HG03565 (cell line): ENCODE results near the gene OR2G2.

ENCODE experiments used
- ATAC-seq: cut with Tn5 transposase; IDR thresholded peaks from one replicate; pipeline ENCODE4 v1.9.1; 2021; ENCODE audit warnings: mild to moderate bottlenecking, moderate library complexity; ENCODE audit not compliant: unreplicated experiment

Gene OR2G2, protein sequence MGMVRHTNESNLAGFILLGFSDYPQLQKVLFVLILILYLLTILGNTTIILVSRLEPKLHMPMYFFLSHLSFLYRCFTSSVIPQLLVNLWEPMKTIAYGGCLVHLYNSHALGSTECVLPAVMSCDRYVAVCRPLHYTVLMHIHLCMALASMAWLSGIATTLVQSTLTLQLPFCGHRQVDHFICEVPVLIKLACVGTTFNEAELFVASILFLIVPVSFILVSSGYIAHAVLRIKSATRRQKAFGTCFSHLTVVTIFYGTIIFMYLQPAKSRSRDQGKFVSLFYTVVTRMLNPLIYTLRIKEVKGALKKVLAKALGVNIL

GRCh38 chr1:247588060-247588459 lies at the start of gene OR2G2:
Gene OR2G2 (plus strand): TSS chr1:247588360. CDS start chr1:247588360, 0 bp downstream.
- no peak for ATAC-seq

GRCh38 chr1:247538561-247538960 lies 49.6 kb upstream of the OR2G2 start:
- no peak for ATAC-seq

DNA sequence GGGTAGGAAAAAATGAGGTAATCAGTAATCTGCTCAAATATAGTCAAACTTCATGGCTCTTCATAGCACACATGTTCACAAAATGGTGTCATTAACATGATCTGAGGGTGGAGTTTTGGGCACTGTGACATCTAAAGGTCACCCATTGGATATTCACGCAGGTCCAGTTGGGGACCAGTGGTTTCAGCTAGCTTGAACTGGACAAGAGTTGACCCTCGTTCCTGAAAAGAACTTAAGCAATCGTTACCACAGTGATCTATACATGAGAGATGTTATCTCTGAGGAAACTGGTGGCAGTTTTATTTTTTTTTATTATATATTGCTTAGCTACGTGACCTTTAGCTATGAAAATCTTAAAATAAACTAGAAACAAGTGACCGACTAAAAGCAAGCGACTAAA lies 48.9 kb upstream of the OR2G2 start:
- ATAC-seq, result no peak

GRCh38 chr1:247540581-247540980 lies 47.6 kb upstream of the OR2G2 start:
- ATAC-seq, result no peak

DNA sequence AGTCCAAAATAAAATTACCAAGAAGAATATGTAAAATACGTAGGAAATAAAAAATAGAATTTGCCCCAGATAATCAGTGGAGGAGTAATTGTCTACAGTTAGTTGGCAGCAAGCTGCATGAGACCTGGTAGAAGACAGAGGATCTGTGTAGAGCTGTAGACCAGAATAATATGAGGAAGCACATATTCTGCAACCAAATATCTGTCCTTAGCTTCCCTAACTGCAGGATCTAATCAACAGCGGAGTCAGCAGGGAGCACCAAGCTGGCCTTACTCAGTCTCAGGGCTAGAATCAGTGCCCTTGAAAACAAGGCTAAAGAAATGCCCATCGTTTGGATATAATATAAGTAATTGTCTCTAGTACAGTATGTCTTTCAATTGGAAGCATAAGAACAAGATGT lies 45.3 kb upstream of the OR2G2 start:
- no peak for ATAC-seq

DNA sequence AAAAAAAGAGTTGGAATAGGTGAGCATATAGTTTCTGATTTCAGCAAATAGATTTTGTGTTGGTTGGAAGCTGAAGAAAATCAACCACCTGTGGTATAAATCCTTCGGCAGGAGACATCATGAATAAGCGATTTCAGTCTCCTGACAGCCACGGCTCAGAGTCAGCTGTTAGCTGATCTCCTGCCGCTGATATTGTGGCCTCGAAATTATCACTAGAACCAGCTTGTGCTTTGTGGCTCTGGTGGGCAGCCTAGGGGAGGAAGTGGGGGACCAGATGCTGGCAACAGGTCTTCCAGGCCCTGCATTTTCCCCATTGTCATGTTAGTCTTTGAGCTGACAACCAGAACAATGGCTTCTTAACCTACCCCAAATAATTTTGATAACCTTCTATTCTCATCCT lies 40.1 kb upstream of the OR2G2 start:
- ATAC-seq, result no peak

- no peak for ATAC-seq
Observed at GRCh38 chr1:247548769-247549182, 39.4 kb upstream of the OR2G2 start, which contains the start of gene GCSAML. Gene GCSAML (plus strand): TSS chr1:247549134. CDS start chr1:247549192, 58 bp downstream.

- ATAC-seq, result no peak
Observed at GRCh38 chr1:247551721-247552120, 36.4 kb upstream of the OR2G2 start.

DNA sequence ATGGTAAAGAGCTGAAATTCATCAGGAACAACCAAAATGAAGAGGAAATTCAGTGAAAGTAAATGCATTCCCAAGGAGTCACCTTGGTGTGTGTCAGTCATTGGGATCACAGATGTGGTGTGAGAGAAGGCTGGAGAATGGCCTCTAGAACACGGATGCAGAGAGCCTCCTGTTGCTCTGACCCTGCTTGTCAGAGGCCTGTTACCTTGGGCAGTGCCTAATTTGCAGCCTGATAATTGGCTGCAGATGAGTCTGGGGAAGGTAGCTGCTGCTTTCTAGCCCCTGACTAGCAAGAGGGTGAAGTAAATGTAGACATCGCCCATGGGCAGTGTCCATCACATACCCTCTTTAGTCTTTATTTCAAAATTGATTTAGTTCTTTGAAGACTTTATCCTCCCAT lies 35.9 kb upstream of the OR2G2 start:
- no peak for ATAC-seq

DNA sequence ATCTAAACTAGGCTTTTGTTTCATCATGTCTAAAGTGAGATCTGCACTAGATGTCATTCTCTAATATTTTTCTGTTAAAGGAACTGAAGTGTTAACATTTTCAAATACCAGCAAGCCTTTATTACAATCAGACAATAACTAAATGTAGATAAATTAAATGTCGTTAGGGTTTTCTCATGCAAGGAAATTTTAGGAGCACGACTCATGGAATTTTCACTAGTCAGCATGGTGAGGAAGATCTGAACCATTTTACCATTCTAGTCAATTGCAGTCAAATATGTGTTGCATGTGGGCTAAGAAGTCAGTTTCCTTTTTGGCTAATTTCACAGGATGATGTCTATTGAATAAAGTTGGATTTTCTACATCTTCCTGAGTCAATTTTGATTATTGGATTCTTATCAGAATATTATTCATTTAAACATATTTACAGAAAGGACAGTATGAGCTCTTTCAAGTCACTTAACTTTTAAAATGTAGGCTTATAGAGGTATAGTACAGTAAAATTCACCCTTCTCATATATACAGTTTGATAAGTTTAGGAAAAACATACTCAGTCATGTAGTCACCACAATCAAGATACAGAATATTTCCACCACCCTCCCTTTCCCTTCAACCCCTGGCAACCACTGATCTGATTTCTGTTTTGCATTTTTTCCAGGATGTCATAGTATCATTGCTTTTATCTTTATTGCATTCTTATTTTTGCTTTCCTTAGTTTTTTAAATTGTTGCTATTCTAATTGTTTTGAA lies 30.1 kb upstream of the OR2G2 start:
- ATAC-seq, result no peak

- ATAC-seq, result no peak
Observed at GRCh38 chr1:247561711-247562110, 26.4 kb upstream of the OR2G2 start.

DNA sequence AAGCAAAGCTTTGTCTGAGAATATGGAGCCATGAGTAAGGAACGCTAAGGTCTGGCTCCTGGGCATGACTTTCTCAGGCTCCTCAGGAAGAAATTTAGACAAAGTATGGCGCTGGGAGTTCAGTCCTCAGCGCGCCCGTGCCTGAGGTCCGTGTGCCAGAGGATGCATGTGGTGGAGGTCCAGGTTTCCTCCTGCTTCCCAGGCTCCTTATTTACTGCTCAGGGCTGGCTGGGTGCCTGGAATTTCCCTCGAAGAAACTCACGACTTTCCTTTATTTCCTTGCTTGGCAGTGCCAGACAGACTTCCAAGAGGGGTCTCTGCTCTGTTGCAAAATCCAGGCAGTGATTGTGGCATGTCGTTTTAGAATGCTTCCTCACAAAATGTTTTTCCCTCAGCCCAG lies 26.0 kb upstream of the OR2G2 start:
- no peak for ATAC-seq

- ATAC-seq, result no peak
Observed at GRCh38 chr1:247574236-247574635, 13.9 kb upstream of the OR2G2 start.

- no peak for ATAC-seq
Observed at GRCh38 chr1:247574664-247575063, 13.5 kb upstream of the OR2G2 start.

GRCh38 chr1:247576514-247576913 lies 11.6 kb upstream of the OR2G2 start:
- no peak for ATAC-seq

DNA sequence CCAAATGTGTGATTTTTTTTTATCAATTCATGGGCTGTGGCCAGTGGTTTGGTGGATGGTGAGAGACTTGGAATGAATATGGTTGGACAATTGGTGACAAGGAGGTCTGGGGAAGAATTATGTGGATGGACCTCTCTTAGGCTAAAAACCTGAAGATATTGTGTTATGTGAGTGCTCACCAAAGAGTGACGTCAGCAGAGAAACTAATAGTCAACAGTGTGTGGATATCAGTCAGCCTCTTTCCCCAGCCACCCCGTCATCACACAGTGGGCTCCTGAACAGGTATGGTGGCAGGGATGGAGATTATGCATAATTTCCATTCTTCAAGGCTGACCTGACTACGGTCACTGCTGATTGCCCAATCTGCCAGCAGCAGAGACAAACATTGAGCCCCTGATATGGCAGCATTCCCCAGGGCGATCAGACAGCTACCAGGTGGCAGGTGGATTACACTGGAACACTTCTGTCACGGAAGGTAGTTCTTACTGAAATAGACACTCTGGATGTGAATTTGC lies 9.2 kb upstream of the OR2G2 start:
- ATAC-seq, result no peak

DNA sequence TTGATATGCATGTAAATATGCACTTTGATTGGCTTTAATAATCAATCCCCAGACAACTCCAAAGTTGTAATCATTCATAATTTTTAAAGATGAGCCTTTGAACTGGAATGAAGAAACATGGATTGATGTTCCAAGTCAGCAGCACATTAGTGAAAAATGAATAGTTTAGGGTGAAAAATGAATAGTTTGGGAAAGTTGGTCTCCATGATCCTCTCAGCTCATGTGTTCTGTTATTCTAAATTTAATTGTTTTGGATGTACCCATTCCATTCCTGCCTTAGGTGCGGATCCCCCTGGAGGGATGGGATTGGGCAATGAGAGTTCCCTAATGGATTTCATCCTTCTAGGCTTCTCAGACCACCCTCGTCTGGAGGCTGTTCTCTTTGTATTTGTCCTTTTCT lies 17.1 kb downstream of the OR2G2 start, which contains the start of gene OR2G3:
Gene OR2G3, plus strand, starts transcription at position 301 of the 400 bp plus-strand sequence. Its CDS starts 0 bp downstream, at position 301.
- no peak for ATAC-seq

- ATAC-seq, result no peak
Observed at GRCh38 chr1:247613405-247613804, 25.2 kb downstream of the OR2G2 start.

DNA sequence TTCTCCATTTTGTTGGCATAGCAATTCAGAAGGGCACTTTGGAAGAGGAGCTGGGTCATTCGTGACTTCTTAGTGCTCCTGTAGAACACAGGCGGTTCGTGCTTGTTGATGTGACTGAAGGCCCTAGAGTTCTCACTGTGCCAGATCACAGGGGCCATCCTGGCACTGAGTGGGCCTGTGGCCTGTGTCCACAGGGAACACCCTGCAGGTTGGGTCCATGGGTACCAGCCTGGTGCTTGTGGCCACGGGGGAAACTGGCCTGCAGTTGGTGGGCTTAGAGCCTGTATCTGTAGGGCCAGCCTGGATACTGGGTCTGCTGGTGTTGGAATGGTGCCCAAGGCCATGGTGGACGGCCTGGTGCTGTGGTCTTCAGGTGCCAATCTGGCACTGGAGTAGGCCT lies 26.5 kb downstream of the OR2G2 start:
- no peak for ATAC-seq

DNA sequence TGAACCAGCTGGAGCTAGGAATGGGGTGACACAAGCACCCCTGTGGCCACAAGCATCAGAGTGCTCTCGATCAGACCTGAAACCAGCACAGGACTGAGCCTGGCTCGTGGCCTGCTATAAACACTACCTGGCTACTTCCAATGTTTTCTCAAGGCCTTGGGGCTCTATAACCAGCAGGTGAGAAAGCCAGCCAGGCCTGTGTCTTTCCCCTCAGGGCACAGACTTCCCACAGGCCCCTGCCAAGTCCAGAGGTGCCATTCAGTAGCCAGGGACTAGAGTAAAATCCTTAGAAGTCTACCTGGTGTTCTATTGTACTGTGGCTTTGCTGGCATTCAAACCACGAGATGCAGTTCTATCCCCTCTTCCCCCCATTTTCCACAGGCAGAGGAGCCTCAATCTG lies 39.8 kb downstream of the OR2G2 start:
- no peak for ATAC-seq

- no peak for ATAC-seq
Observed at GRCh38 chr1:247638011-247638410, 49.9 kb downstream of the OR2G2 start.

GRCh38 chr1:247638781-247639180 lies 50.6 kb downstream of the OR2G2 start:
- no peak for ATAC-seq
